Body of pancreas (tissue), 4 donors: ENCODE measurements around the gene RRM1.

Experiments
- POLR2A ChIP-seq, 3 donors: fragments of 450-650 bp; IDR thresholded peaks; one replicate each; pipeline ENCODE4 v1.6.1; 2016; ENCODE audit warnings: antibody characterized with exemption in 3 of 3, mild to moderate bottlenecking in 2 of 3
- TF ChIP-seq, protein P1 (sequence below), 7 experiments: fragments of 450-650 bp in 4 of 7; fragments of 200-600 bp in 3 of 7; sonication (generic) in 3 of 7; IDR thresholded peaks; one replicate each; pipeline ENCODE4 v1.5.1; 2016 to 2019; ENCODE audit warnings: antibody characterized with exemption in 7 of 7

DNA sequence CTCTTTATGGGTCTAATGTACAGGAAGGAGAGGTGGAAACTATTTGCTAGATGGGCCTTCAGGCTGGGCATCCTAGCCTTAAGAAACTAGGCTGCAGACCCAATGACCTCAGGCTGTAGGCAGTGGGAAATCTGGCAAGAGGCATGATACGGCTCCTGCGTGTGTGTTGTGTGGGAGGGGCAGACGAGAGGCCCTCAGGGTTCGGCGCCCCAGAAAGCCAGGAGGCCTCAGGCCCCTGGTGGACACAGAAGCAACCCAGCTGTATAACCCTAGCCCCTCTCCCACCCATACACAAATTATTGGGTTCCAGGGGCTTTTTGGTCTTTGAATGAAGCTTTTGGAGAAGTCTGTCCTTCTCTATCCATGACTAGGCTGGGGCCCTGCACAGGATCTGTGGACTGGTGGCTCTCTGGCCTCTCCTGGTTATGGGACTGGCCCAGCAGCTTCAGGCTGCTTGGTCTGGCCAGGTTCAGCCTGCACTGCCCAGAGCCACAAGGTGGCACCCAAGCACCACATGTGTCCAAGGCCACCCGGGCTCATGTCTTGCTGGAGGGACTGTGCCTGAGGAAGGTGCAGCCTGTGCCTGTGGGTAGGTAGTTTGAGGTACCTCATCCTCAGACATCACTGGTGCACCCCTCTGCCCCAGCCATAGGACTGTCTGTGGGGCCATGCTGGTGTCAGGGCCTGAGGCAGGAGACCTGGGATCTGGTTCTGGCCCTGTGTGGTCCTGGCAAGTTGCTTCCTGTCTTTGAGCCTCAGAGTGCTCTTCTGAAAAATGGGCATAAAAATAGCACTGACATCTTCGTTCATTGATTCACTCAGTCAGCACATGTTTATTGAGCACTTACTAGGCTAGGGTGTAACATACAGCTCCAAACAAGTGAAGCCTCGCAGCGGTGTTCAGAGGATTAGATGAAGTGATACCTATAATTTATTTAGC, 87.5 kb downstream of the RRM1 start:
- TF ChIP-seq, protein P1, sequence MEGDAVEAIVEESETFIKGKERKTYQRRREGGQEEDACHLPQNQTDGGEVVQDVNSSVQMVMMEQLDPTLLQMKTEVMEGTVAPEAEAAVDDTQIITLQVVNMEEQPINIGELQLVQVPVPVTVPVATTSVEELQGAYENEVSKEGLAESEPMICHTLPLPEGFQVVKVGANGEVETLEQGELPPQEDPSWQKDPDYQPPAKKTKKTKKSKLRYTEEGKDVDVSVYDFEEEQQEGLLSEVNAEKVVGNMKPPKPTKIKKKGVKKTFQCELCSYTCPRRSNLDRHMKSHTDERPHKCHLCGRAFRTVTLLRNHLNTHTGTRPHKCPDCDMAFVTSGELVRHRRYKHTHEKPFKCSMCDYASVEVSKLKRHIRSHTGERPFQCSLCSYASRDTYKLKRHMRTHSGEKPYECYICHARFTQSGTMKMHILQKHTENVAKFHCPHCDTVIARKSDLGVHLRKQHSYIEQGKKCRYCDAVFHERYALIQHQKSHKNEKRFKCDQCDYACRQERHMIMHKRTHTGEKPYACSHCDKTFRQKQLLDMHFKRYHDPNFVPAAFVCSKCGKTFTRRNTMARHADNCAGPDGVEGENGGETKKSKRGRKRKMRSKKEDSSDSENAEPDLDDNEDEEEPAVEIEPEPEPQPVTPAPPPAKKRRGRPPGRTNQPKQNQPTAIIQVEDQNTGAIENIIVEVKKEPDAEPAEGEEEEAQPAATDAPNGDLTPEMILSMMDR (IDR thresholded peaks at IDR 0.05) = peak; percentile 51 to 87 (median 72)
- TF ChIP-seq POLR2A (IDR thresholded peaks at IDR 0.05) = no peak
